CD14-positive monocyte (primary cell): ENCODE results near the gene WDR44. TPM values are rescaled to one million over a fixed set of nuclear protein-coding genes. Genes with fewer than 3 reads are reported as not detected.

ENCODE experiments used
- DNase-seq, 3 donors: peaks; one replicate each; pipeline ENCODE4 v3.0.0-alpha.2; 2011 to 2022
- H2AFZ ChIP-seq: 2 replicates; pipeline ENCODE4 v1.6.0; 2012; ENCODE audit warnings: mild to moderate bottlenecking, low read depth, low read length, inconsistent platforms; ENCODE audit not compliant: insufficient read depth, poor library complexity, severe bottlenecking
- H3K27ac ChIP-seq, 2 donors: 1 replicate in 1 of 2; 2 replicates in 1 of 2; pipeline ENCODE4 v1.5.1; 2012 to 2013; ENCODE audit warnings: low read length in 2 of 2, control low read depth in 1 of 2, inconsistent platforms in 1 of 2, low read depth in 1 of 2, mild to moderate bottlenecking in 1 of 2
- H3K27me3 ChIP-seq, 2 donors: one replicate each; pipeline versions ENCODE4 v1.6.0 to v1.6.1; 2011 to 2013; ENCODE audit warnings: low read length in 2 of 2; ENCODE audit not compliant: control insufficient read depth in 2 of 2, insufficient read depth in 2 of 2
- H3K36me3 ChIP-seq, 2 donors: replicated peaks in 1 of 2; 1 replicate in 1 of 2; 2 replicates in 1 of 2; pipeline versions ENCODE4 v1.5.1 to v1.6.1; 2012 to 2013; ENCODE audit warnings: low read length in 2 of 2, control low read depth in 1 of 2, inconsistent platforms in 1 of 2, mild to moderate bottlenecking in 1 of 2; ENCODE audit not compliant: insufficient read depth in 2 of 2, control insufficient read depth in 1 of 2
- H3K4me1 ChIP-seq, 2 donors: 1 replicate in 1 of 2; 2 replicates in 1 of 2; pipeline versions ENCODE4 v1.5.1 to v1.6.1; 2012 to 2013; ENCODE audit warnings: low read length in 2 of 2, control low read depth in 1 of 2, inconsistent platforms in 1 of 2, mild to moderate bottlenecking in 1 of 2, moderate library complexity in 1 of 2; ENCODE audit not compliant: insufficient read depth in 2 of 2, control insufficient read depth in 1 of 2
- H3K4me2 ChIP-seq: replicated peaks from 2 replicates; pipeline ENCODE3; 2012; ENCODE audit warnings: low read length, moderate library complexity, mild to moderate bottlenecking; ENCODE audit not compliant: poor library complexity, severe bottlenecking; ENCODE audit errors: extremely low read depth
- H3K4me3 ChIP-seq, 3 experiments: fragments of 200-600 bp in 1 of 3; sonication (generic) in 1 of 3; replicated peaks in 1 of 3; 1 replicate in 2 of 3; 2 replicates in 1 of 3; pipeline ENCODE4 v1.5.1; 2011 to 2013; ENCODE audit warnings: low read length in 3 of 3, mild to moderate bottlenecking in 3 of 3, control low read depth in 2 of 3, low read depth in 2 of 3, inconsistent platforms in 1 of 3, moderate library complexity in 1 of 3
- H3K79me2 ChIP-seq: 2 replicates; pipeline ENCODE4 v1.6.0; 2012; ENCODE audit warnings: mild to moderate bottlenecking, control low read depth, inconsistent platforms, low read length, moderate library complexity; ENCODE audit not compliant: insufficient read depth
- H3K9ac ChIP-seq: 2 replicates; pipeline ENCODE4 v1.6.0; 2017; ENCODE audit warnings: low read length, mild to moderate bottlenecking; ENCODE audit not compliant: insufficient read depth, poor library complexity, severe bottlenecking
- H3K9me3 ChIP-seq, 2 donors: replicated peaks in 1 of 2; 1 replicate in 1 of 2; 2 replicates in 1 of 2; pipeline versions ENCODE4 v1.5.1 to v1.6.1; 2012 to 2013; ENCODE audit warnings: low read length in 2 of 2, control low read depth in 1 of 2; ENCODE audit not compliant: control insufficient read depth in 1 of 2, insufficient read depth in 1 of 2
- H4K20me1 ChIP-seq: 2 replicates; pipeline ENCODE4 v1.6.0; 2012; ENCODE audit warnings: mild to moderate bottlenecking, low read length, control low read depth, moderate library complexity; ENCODE audit not compliant: insufficient read depth
- H3K27ac Mint-ChIP-seq, 7 donors: one replicate each; pipeline ENCODE4 v1.8.0; 2020; ENCODE audit warnings: mild to moderate bottlenecking in 7 of 7, mixed read lengths in 7 of 7, moderate library complexity in 6 of 7, inconsistent platforms in 2 of 7
- H3K27me3 Mint-ChIP-seq, 3 donors: one replicate each; pipeline ENCODE4 v1.8.0; 2021 to 2022; ENCODE audit warnings: low read depth in 3 of 3, mild to moderate bottlenecking in 3 of 3, mixed read lengths in 3 of 3, moderate library complexity in 3 of 3, inconsistent platforms in 1 of 3
- H3K36me3 Mint-ChIP-seq, 2 donors: one replicate each; pipeline ENCODE4 v1.8.0; 2020; ENCODE audit warnings: mixed read lengths in 2 of 2, inconsistent platforms in 1 of 2, mild to moderate bottlenecking in 1 of 2
- H3K4me1 Mint-ChIP-seq: one replicate; pipeline ENCODE4 v1.8.0; 2020; ENCODE audit warnings: mild to moderate bottlenecking, mixed read lengths
- H3K4me3 Mint-ChIP-seq, 2 donors: one replicate each; pipeline ENCODE4 v1.8.0; 2020; ENCODE audit warnings: mild to moderate bottlenecking in 2 of 2, mixed read lengths in 2 of 2, moderate library complexity in 1 of 2
- H3K9me3 Mint-ChIP-seq, 7 donors: one replicate each; pipeline ENCODE4 v1.8.0; 2020 to 2022; ENCODE audit warnings: mixed read lengths in 7 of 7, mild to moderate bottlenecking in 6 of 7, moderate library complexity in 6 of 7, inconsistent platforms in 2 of 7
- WGBS: methylation state at CpG from one replicate; pipeline ENCODE4 v1.1.5; 2013; ENCODE audit warnings: missing lambda C conversion rate; ENCODE audit not compliant: insufficient coverage; 5-methylcytosine and 5-hydroxymethylcytosine counted together
- intact Hi-C, 2 donors: fragments of 100-400 bp; cut with micrococcal nuclease; formaldehyde crosslinking; loops; one replicate each; pipeline versions ENCODE4 v1.15.0 to v1.15.1; 2023
- polyA plus RNA-seq, 3 donors: library from polyadenylated mRNA; depleted of rRNA in 1 of 3; unstranded in 2 of 3; stranded (reverse) in 1 of 3; fragments of 300-500 nt in 2 of 3; fragments of >200 nt in 1 of 3; fragmentation: Illumina TruSeq in 2 of 3; gene quantifications; 1 replicate in 2 of 3; 2 replicates in 1 of 3; pipeline ENCODE4 v1.2.3, GENCODE V29; 2012 to 2021
- TF ChIP-seq, protein P1 (sequence below): fragments of 200-600 bp; IDR thresholded peaks from one replicate; pipeline ENCODE4 v1.8.0; 2022; ENCODE audit warnings: antibody characterized with exemption, mild to moderate bottlenecking

WDR44 gene
- polyA plus RNA-seq, 3 donors, result 5.1 to 7.1 (median 5.5) TPM

DNA sequence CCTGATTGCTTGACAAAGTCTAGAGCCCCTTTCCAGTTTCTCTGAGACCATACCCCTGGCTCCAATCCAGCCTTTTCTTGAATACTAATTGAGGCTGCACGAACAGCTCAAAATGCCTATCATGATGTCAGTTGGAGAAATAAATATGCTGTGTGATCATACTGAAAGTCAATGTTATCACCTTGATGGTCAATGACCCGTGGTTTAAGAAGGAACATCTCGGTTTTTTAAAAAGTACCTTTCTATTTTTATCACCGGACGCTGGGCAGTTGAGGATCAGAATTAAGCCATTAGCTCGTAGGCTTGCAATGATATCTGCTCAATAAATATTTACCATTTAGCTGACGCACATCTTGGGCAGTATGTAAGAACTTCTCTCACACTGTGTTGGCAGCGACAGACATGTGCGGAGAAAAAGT is 852 bp upstream of the WDR44 start:
- no CpG with 5 or more reads among the region's 9 CpGs for WGBS
- no peak for DNase-seq
- peaks cover 35% of the 10 kb centered on the region for H3K79me2 ChIP-seq
- H3K36me3 Mint-ChIP-seq, result no peaks in the 10 kb centered on the region
- peaks cover 0 to 14% (median 2%) of the 10 kb centered on the region in 7 donors for H3K9me3 Mint-ChIP-seq
- H3K4me3 Mint-ChIP-seq, result peak overlapping the region; percentile 91 to 95
- H3K4me2 ChIP-seq, result peak overlapping the region; percentile 85
- peak overlapping the region; percentile 55 for H3K9ac ChIP-seq
- H3K4me3 ChIP-seq, result peak overlapping the region; percentile 48 to 86 (median 71)
- no peaks in the 10 kb centered on the region for H3K9me3 ChIP-seq
- no peaks in the 10 kb centered on the region for H4K20me1 ChIP-seq
- H3K27me3 Mint-ChIP-seq, result peaks cover 0 to 6% (median 0%) of the 10 kb centered on the region in 3 donors
- peak overlapping the region in 5 of 7 donors; percentile 96 to 99 (median 98) for H3K27ac Mint-ChIP-seq
- H3K4me1 Mint-ChIP-seq, result peaks cover 34% of the 10 kb centered on the region
- no peaks in the 10 kb centered on the region for H3K36me3 ChIP-seq
- H2AFZ ChIP-seq, result peak overlapping the region; percentile 73
- H3K27ac ChIP-seq, result peak overlapping the region in 1 of 2 donors; percentile 88
- intact Hi-C loops, result no loop called here
- H3K4me1 ChIP-seq, result peaks cover 28 to 30% of the 10 kb centered on the region in 2 donors
- H3K27me3 ChIP-seq, result no peaks in the 10 kb centered on the region
- TF ChIP-seq, protein P1, sequence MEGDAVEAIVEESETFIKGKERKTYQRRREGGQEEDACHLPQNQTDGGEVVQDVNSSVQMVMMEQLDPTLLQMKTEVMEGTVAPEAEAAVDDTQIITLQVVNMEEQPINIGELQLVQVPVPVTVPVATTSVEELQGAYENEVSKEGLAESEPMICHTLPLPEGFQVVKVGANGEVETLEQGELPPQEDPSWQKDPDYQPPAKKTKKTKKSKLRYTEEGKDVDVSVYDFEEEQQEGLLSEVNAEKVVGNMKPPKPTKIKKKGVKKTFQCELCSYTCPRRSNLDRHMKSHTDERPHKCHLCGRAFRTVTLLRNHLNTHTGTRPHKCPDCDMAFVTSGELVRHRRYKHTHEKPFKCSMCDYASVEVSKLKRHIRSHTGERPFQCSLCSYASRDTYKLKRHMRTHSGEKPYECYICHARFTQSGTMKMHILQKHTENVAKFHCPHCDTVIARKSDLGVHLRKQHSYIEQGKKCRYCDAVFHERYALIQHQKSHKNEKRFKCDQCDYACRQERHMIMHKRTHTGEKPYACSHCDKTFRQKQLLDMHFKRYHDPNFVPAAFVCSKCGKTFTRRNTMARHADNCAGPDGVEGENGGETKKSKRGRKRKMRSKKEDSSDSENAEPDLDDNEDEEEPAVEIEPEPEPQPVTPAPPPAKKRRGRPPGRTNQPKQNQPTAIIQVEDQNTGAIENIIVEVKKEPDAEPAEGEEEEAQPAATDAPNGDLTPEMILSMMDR, result no peak

DNA sequence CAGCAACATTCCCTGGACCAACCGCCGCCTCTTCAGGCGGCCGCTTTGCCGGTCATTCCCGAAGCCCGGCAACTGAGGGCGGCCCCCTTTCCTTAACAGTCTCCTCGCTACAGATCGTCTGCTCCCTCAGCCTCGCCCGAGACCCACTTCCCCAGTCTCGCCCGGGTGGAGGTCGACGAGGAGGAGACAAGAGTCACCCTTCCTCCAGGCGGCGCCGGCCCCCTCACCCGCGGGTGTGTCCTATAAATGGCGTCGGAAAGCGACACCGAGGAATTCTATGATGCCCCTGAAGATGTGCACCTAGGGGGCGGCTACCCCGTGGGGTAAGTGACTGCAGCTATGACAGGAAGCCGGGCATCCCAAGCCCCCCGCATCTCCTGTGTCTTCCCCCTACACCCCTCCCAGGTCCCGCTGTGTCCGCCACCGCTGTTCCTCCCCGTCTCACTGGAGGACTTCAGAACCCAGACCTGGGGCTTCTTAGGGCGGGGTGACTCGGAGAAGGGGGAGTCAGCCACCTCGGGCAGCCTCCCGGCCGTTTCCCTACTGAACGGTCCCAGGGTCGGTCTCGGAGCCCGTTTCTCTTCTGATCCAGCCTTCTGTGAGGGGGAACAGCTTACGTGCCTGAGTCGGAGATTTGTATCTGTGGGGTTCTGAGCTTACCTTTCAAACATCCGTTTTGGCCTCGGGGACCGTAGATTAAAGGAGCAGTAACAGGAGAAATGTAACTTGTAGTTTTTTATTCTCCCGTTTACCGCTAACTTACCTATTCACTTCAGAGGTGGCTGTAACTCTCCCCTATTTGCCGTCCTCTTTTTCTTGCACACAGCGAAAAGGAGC is 570 bp downstream of the WDR44 start:
- intact Hi-C loops, result no loop called here
- peak overlapping the region; percentile 81 for H3K9ac ChIP-seq
- Mint-ChIP-seq H3K4me3 (peak overlapping the region; percentile 95 to 97), H3K36me3 (no peaks in the 10 kb centered on the region), H3K27ac (peak overlapping the region; percentile 96 to 99 (median 98)), H3K9me3 (peaks cover 0 to 14% (median 2%) of the 10 kb centered on the region in 7 donors), H3K27me3 (peaks cover 0 to 6% (median 0%) of the 10 kb centered on the region in 3 donors), H3K4me1 (peaks cover 43% of the 10 kb centered on the region)
- peaks cover 32 to 43% of the 10 kb centered on the region in 2 donors for H3K4me1 ChIP-seq
- H3K27me3 ChIP-seq, result no peaks in the 10 kb centered on the region
- peak overlapping the region; percentile 85 for H3K4me2 ChIP-seq
- TF ChIP-seq, protein P1, result no peak
- WGBS, result 0% methylated on average over 21 of the region's 51 CpGs
- no peaks in the 10 kb centered on the region for H4K20me1 ChIP-seq
- peak overlapping the region; percentile 75 for H2AFZ ChIP-seq
- peak overlapping the region; percentile 48 to 86 (median 53) for H3K4me3 ChIP-seq
- H3K36me3 ChIP-seq, result no peaks in the 10 kb centered on the region
- peak overlapping the region; percentile 80 to 88 for H3K27ac ChIP-seq
- H3K9me3 ChIP-seq, result no peaks in the 10 kb centered on the region
- DNase-seq, result peak; percentile 26 to 53 (median 44)
- peaks cover 42% of the 10 kb centered on the region for H3K79me2 ChIP-seq
